ENCODE measurements around the gene LRRC4C.
"Not testable (repeated sequence)": the region's sequence is repeated elsewhere in the genome, so short reads cannot be mapped to it uniquely, and the experiment has no call there.

LRRC4C gene

DNA sequence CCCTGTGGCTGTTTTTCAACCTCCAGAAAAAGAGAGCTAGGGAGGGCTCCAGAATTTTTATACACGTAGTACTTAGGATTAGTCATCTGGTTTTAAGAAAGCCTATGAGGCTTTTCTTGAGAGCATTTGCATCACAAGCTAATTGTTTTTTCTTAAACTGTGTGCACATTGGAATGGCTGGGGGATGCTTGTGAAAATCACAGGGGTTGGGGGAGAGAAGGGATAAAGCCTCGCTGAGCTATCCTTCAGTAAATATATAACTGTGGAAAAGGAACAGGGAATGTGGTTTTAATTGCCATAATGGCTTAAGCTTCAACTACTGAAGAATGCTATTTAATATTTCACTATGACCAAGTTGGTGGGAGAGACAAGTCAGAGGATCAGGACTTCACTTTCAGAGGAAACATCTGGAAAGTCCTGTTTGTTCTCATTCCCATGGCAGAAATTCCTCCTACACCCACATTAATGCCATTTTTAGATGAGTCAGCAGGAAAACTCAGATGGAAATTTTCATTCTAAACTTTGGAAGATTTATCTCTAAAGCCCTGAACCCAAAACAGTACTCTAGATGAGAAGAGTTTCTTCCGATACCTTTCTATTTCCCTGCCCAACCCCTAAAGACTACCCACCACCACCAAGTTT, 591.3 kb downstream of the LRRC4C start:
- no peak for DNase-seq (ENCODE audit: low read depth)

- not testable (repeated sequence) for DNase-seq (ENCODE audit: low read depth)
Measured at GRCh38 chr11:40857754-40858153, 601.7 kb downstream of the LRRC4C start.

GRCh38 chr11:40842750-40843339, 616.6 kb downstream of the LRRC4C start:
- DNase-seq (ENCODE audit: low read depth): no peak

- no peak for DNase-seq (ENCODE audit: low read depth)
Measured at GRCh38 chr11:40841231-40841630, 618.2 kb downstream of the LRRC4C start.

DNA sequence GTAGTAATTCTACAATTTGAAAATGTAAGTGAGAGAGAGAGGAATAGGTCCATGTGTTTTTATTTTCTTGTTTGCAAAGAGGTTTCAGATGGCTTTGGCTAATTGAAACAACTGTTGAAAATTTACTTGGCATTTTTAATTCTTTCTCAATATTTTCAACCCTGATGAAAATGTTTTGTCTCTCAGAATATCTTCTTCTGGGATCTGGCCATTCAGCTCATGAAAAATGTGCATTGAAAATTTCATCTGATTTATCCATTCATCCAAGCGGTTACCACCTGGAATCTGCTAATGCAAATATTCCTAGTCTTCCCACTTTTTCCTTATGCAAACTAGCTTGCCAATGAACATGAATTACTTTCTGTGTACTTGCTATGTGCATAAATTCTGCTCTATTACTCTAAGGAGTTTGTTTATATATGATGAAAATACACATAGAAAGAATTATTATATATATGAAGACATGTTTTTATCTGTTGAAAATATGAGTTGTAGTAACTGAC, 621.2 kb downstream of the LRRC4C start:
- no peak for DNase-seq (ENCODE audit: low read depth)

DNA sequence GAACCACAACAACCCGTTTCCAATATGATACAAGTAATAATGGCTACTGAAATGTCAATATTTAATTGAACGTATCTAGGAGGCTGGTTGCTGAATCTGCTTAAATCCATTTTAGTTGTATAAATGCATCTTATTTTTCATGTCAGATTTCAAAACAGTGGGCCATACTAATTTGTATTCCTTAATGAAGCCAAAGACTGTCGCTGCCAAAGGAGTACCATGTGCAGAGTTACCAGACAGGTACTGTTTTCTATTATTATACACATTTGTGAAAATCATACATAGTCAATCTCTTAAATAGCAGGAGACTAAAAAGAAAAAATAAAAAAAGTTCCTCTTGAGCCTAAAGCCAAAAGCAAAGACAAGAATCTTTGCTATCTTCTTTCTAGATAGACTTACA, 632.3 kb downstream of the LRRC4C start:
- no peak for DNase-seq (ENCODE audit: low read depth)

GRCh38 chr11:40826601-40827000, 632.9 kb downstream of the LRRC4C start:
- DNase-seq (ENCODE audit: low read depth): no peak

- no peak for DNase-seq (ENCODE audit: low read depth)
Measured at GRCh38 chr11:40825201-40825834, 634.1 kb downstream of the LRRC4C start.

- no peak for DNase-seq (ENCODE audit: low read depth)
Measured at GRCh38 chr11:40819230-40819629, 640.2 kb downstream of the LRRC4C start.

- DNase-seq (ENCODE audit: low read depth): no peak
Measured at GRCh38 chr11:40816976-40817375, 642.5 kb downstream of the LRRC4C start.

DNA sequence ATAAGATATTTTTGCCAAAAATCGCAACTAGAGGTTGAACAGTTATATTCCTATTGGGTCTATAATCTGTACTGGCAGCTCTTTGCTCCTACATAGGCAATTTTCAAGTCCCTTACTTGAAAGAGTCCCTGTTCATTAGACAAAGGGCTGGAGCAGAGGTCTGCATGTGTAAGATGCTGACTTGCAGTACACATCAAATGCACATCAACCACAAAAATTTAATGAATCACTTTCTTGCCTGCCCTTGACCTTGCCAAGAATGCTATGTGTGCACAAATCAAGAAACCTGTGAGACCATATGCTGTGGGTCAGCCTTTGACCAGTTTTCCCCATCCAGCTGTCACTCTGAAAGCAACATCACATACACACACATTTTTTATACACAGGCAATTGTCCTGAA, 661.5 kb downstream of the LRRC4C start:
- DNase-seq (ENCODE audit: low read depth): peak; percentile 22

DNA sequence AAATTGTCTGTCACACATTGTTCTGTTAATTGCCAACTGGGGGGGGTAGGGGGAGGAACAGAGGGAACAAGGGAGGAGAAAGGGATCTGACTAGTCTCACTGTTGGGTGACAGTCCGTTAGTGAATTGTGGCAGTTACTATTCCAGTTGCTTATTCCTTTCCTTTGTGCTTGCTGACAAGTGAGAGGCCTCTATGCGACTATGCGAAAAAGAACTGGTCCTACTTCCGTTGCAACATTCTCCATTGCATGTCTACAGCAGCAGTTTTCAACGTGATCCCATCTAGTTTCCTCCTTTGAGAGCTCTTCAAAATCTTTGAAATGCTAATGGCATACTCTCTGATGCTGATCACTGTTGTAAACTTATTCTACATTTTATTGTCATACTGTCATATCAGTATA, 672.2 kb downstream of the LRRC4C start:
- DNase-seq (ENCODE audit: low read depth): no peak

DNA sequence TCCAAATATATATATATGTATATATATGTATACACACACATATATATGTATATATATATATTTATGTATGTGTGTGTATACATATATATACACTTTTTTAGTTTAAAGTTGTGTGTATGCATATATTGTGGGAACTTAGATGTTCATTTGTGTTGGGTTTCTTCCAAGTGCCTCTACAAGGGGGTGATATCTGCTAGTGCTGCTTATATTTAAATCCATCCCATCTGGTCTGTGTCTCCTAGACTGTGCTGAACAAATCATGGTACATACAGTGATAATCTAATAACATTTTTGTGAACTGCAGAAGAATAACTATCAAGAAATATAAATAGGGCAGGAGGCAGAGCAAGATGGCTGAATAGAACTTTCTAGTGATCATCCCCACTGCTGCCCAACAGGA, 696.4 kb downstream of the LRRC4C start:
- DNase-seq (ENCODE audit: low read depth): no peak

GRCh38 chr11:40759341-40759740, 700.1 kb downstream of the LRRC4C start:
- no peak for DNase-seq (ENCODE audit: low read depth)

GRCh38 chr11:40754297-40754696, 705.2 kb downstream of the LRRC4C start:
- DNase-seq (ENCODE audit: low read depth): no peak

DNA sequence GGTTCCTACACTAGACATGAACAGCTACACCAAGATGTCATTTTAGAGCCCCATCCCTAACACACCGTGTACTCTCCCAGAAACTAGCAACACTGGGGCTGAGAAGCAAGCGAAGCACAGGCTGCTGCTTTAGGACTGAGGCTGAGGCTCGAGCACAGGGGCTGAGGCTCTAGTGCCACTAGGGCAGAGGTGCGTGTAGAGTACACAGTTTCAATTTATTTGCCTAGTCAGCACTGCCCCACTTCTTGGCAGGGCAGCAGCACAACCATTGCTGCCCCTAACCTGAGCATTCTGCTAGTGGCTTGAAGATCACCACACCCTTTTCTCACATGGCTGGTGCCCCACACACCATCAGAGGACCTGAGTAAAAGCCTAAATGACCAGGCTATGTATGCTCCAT, 713.2 kb downstream of the LRRC4C start:
- DNase-seq (ENCODE audit: low read depth): no peak

DNA sequence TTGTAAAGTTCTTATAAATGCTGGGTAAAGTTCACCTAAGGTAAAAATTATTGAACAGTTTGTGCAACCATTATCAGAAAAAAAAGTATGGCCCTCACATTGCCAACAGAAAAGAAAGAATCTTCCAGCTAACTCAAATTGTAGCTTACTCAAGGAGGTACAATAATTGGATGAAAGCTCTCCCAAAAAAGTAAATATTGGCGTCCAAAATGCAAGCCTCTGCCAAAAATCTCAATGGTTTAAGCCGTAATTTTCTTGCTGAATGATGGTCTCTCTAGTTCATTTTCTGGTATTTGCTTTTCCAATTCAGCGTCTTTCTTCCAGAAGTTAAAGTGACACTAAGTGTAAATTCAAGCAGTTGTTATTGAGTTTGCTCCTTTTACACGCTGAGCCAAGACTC, 727.3 kb downstream of the LRRC4C start:
- DNase-seq (ENCODE audit: low read depth): no peak

- no peak for DNase-seq (ENCODE audit: low read depth)
Measured at GRCh38 chr11:40722179-40722795, 737.2 kb downstream of the LRRC4C start.

GRCh38 chr11:40716344-40717130, 742.9 kb downstream of the LRRC4C start:
- DNase-seq (ENCODE audit: low read depth): no peak

- no peak for DNase-seq (ENCODE audit: low read depth)
Measured at GRCh38 chr11:40713083-40713482, 746.4 kb downstream of the LRRC4C start.

DNA sequence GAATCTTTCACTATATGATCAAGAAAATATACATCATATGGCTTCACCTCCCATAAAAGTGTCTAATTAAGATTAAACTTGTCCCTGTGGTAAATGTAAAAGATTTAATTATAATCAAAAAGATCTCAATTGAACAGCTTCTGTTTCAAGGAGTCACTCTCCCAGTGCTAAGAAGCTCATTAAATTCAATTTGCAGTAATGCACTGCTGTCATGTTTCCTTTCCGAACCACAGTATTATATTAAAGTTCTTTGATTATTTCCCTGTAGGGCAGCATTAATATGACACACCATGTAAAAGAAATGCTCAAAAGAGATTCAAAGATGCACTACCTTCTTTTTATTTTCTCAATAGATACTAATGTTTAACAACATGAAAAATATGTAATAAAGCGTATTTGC, 758.4 kb downstream of the LRRC4C start:
- no peak for DNase-seq (ENCODE audit: low read depth)

DNA sequence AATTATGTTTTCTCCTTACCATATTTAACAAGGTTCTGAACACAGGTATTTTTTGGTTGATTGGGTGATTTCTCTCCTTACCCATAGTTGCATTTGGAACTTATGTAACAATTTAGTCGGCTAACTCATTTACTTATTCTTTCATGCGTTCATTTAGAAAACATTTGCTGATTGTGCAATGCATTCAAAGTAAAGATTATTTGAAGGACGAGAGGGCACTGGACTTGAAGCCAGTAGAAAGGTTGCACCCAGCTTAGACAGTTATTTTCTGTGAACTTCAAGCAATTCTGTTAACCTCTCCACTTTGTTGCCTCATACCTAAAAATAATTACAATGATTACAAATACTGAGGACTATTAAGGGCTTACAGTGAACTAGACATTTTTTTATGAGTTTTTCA, 769.6 kb downstream of the LRRC4C start:
- no peak for DNase-seq (ENCODE audit: low read depth)

Data from non-pigmented ciliary epithelial cell (primary cell).